ENCODE data around the gene TSC22D2. TPM values are rescaled to one million over a fixed set of nuclear protein-coding genes. Genes with fewer than 3 reads are reported as not detected.

The TSC22D2 gene
- total RNA-seq, 1 donor from 2014 or later: 15.1 TPM

Other genes with a start within 250 kb of the TSC22D2 start
- gene SERP1, start 138.2 kb downstream of the TSC22D2 start, total RNA-seq: 68.2 and 80.6 TPM in 2 replicates
- 124 and 179 TPM in 2 replicates for gene EIF2A, start 138.5 kb downstream of the TSC22D2 start, total RNA-seq
- gene SELENOT, start 195.0 kb downstream of the TSC22D2 start, total RNA-seq: 110 and 163 TPM in 2 replicates